IMR-90 (cell line): ENCODE data around the gene RNF114. TPM values are rescaled to one million over a fixed set of nuclear protein-coding genes. Genes with fewer than 3 reads are reported as not detected.

Experiments
- ATAC-seq: fragments of 200-7000 bp; cut with Tn5 transposase; 2 replicates; pipeline ENCODE4 v1.9.1; 2020; ENCODE audit warnings: low read depth, mild to moderate bottlenecking, moderate library complexity
- BruUV-seq: library from RNA; stranded (reverse); fragments of 400-500 nt; replicated peaks from 2 replicates; lab custom pipeline; 2021; lab: Mats Ljungman, UMichigan
- CTCF ChIA-PET: fragments of 300-600 bp; formaldehyde crosslinking; extraction: SDS; loops from one replicate; lab custom pipeline; 2021; ENCODE audit warnings: antibody characterized with exemption; lab: Yijun Ruan, JAX
- POLR2A ChIA-PET: fragments of 300-600 bp; sonication (Branson Sonifier 250); formaldehyde crosslinking; loops from one replicate; lab custom pipeline; 2022; ENCODE audit warnings: antibody characterized with exemption; ENCODE audit not compliant: unreplicated experiment; lab: Charles Lee
- DNase-seq: peaks from one replicate; pipeline ENCODE4 v3.0.0; 2013
- H2AFZ ChIP-seq: replicated peaks from 2 replicates; pipeline ENCODE3; 2013; ENCODE audit warnings: low read length, mild to moderate bottlenecking; ENCODE audit not compliant: poor library complexity
- H2AK5ac ChIP-seq: 2 replicates; pipeline ENCODE4 v1.6.1; 2013; ENCODE audit warnings: low read depth, low read length, inconsistent platforms
- H2AK9ac ChIP-seq: replicated peaks from 2 replicates; pipeline ENCODE3; 2013; ENCODE audit warnings: mild to moderate bottlenecking, low read depth, low read length, moderate library complexity; ENCODE audit not compliant: poor library complexity
- H2BK120ac ChIP-seq: 2 replicates; pipeline ENCODE4 v1.6.1; 2013; ENCODE audit warnings: low read depth, low read length, inconsistent platforms
- H2BK15ac ChIP-seq: 3 replicates; pipeline ENCODE4 v1.6.1; 2013; ENCODE audit warnings: low read depth, low read length, inconsistent platforms
- H2BK20ac ChIP-seq: 2 replicates; pipeline ENCODE4 v1.6.1; 2013; ENCODE audit warnings: low read depth, mild to moderate bottlenecking, inconsistent platforms, low read length, moderate library complexity
- H2BK5ac ChIP-seq: 2 replicates; pipeline ENCODE4 v1.6.1; 2013; ENCODE audit warnings: mild to moderate bottlenecking, low read depth, low read length, inconsistent platforms; ENCODE audit not compliant: poor library complexity, severe bottlenecking
- H3K14ac ChIP-seq: replicated peaks from 2 replicates; pipeline ENCODE4 v1.6.1; 2013; ENCODE audit warnings: low read depth, low read length, inconsistent platforms
- H3K18ac ChIP-seq: 2 replicates; pipeline ENCODE4 v1.6.1; 2013; ENCODE audit warnings: low read depth, low read length, control low read depth
- H3K23ac ChIP-seq: 2 replicates; pipeline ENCODE4 v1.6.1; 2013; ENCODE audit warnings: low read depth, low read length, inconsistent platforms
- H3K27ac ChIP-seq: 2 replicates; pipeline ENCODE4 v1.5.1; 2013; ENCODE audit warnings: mild to moderate bottlenecking, control low read depth, low read length; ENCODE audit not compliant: insufficient read depth
- H3K27me3 ChIP-seq: 2 replicates; pipeline ENCODE4 v1.6.1; 2013; ENCODE audit warnings: low read length; ENCODE audit not compliant: control insufficient read depth, insufficient read depth
- H3K36me3 ChIP-seq: 2 replicates; pipeline ENCODE4 v1.6.1; 2013; ENCODE audit warnings: low read length, mixed read lengths; ENCODE audit not compliant: control insufficient read depth, insufficient read depth
- H3K4ac ChIP-seq: 2 replicates; pipeline ENCODE4 v1.6.1; 2013; ENCODE audit warnings: low read depth, low read length, inconsistent platforms
- H3K4me1 ChIP-seq: 2 replicates; pipeline ENCODE4 v1.6.1; 2013; ENCODE audit warnings: low read length, mixed read lengths; ENCODE audit not compliant: control insufficient read depth, insufficient read depth
- H3K4me2 ChIP-seq: 2 replicates; pipeline ENCODE4 v1.6.1; 2013; ENCODE audit warnings: low read depth, mild to moderate bottlenecking, control low read depth, low read length, moderate library complexity
- H3K4me3 ChIP-seq: 2 replicates; pipeline ENCODE4 v1.5.1; 2013; ENCODE audit warnings: low read depth, mild to moderate bottlenecking, control low read depth, low read length, moderate library complexity; ENCODE audit not compliant: insufficient read depth
- H3K56ac ChIP-seq: 2 replicates; pipeline ENCODE4 v1.6.1; 2013; ENCODE audit warnings: low read length, inconsistent platforms; ENCODE audit not compliant: insufficient read depth; ENCODE audit errors: extremely low read depth
- H3K79me1 ChIP-seq, 2 experiments: 2 replicates each; pipeline ENCODE4 v1.6.1; 2013; ENCODE audit warnings: low read length in 2 of 2, inconsistent platforms in 1 of 2, low read depth in 1 of 2
- H3K9ac ChIP-seq: 2 replicates; pipeline ENCODE4 v1.6.1; 2013; ENCODE audit warnings: low read depth, low read length, control low read depth
- H3K9me1 ChIP-seq: 2 replicates; pipeline ENCODE4 v1.6.1; 2013; ENCODE audit warnings: low read length, inconsistent platforms; ENCODE audit not compliant: insufficient read depth
- H3K9me3 ChIP-seq: 2 replicates; pipeline ENCODE4 v1.6.1; 2013; ENCODE audit warnings: low read length; ENCODE audit not compliant: control insufficient read depth, insufficient read depth
- H4K20me1 ChIP-seq: 2 replicates; pipeline ENCODE4 v1.6.1; 2013; ENCODE audit warnings: low read length, inconsistent platforms; ENCODE audit not compliant: insufficient read depth
- H4K5ac ChIP-seq: 2 replicates; pipeline ENCODE4 v1.6.1; 2013; ENCODE audit warnings: mild to moderate bottlenecking, low read depth, low read length, control low read depth
- H4K8ac ChIP-seq, 2 experiments: 2 replicates each; pipeline ENCODE4 v1.6.1; 2013; ENCODE audit warnings: low read depth in 2 of 2, low read length in 2 of 2, control low read depth in 1 of 2, inconsistent platforms in 1 of 2
- H4K91ac ChIP-seq: 2 replicates; pipeline ENCODE4 v1.6.1; 2013; ENCODE audit warnings: low read depth, low read length, inconsistent platforms; ENCODE audit not compliant: insufficient read depth
- BHLHE40 ChIP-seq: fragments of 150-350 bp; IDR thresholded peaks from 2 replicates; pipeline ENCODE4 v1.6.1; 2016; ENCODE audit warnings: mild to moderate bottlenecking, low read depth, low read length
- CEBPB ChIP-seq: IDR thresholded peaks from 2 replicates; pipeline ENCODE4 v1.6.1; 2012; ENCODE audit warnings: low read depth, low read length, improper control_type of control experiment
- CHD1 ChIP-seq: IDR thresholded peaks from 2 replicates; pipeline ENCODE4 v1.6.1; 2012; ENCODE audit warnings: low read depth, low read length, improper control_type of control experiment
- FOS ChIP-seq: fragments of 150-350 bp; IDR thresholded peaks from 2 replicates; pipeline ENCODE4 v1.6.1; 2016; ENCODE audit warnings: low read depth, low read length
- MAFK ChIP-seq: IDR thresholded peaks from 2 replicates; pipeline ENCODE4 v1.6.1; 2012; ENCODE audit warnings: low read depth, low read length, improper control_type of control experiment
- MAZ ChIP-seq: IDR thresholded peaks from 2 replicates; pipeline ENCODE4 v1.6.1; 2012; ENCODE audit warnings: low read depth, mild to moderate bottlenecking, low read length, improper control_type of control experiment, moderate library complexity, borderline replicate concordance
- MXI1 ChIP-seq: IDR thresholded peaks from 2 replicates; pipeline ENCODE4 v1.6.1; 2012; ENCODE audit warnings: low read depth, mild to moderate bottlenecking, low read length, moderate library complexity, borderline replicate concordance
- NFE2L2 ChIP-seq: fragments of 150-350 bp; IDR thresholded peaks from 2 replicates; pipeline ENCODE4 v1.6.1; 2016; ENCODE audit warnings: low read depth, mild to moderate bottlenecking, low read length
- POLR2A ChIP-seq: IDR thresholded peaks from 2 replicates; pipeline ENCODE4 v1.6.1; 2012; ENCODE audit warnings: mild to moderate bottlenecking, low read depth, low read length
- RAD21 ChIP-seq: IDR thresholded peaks from 2 replicates; pipeline ENCODE4 v1.6.1; 2012; ENCODE audit warnings: low read length, improper control_type of control experiment
- RCOR1 ChIP-seq: IDR thresholded peaks from 2 replicates; pipeline ENCODE4 v1.6.1; 2012; ENCODE audit warnings: mild to moderate bottlenecking, low read length, improper control_type of control experiment; ENCODE audit not compliant: insufficient replicate concordance
- RFX5 ChIP-seq: IDR thresholded peaks from 2 replicates; pipeline ENCODE4 v1.8.0; 2012; ENCODE audit warnings: low read depth, mild to moderate bottlenecking, low read length, moderate library complexity
- SMC3 ChIP-seq: fragments of 150-350 bp; IDR thresholded peaks from 2 replicates; pipeline ENCODE4 v1.6.1; 2016; ENCODE audit warnings: low read depth, mild to moderate bottlenecking, antibody characterized with exemption, low read length, moderate library complexity
- WGBS, 2 experiments: methylation state at CpG; one replicate each; pipeline versions ENCODE4 v1.1.5 to v1.1.7; 2013; ENCODE audit warnings: missing lambda C conversion rate in 2 of 2; ENCODE audit not compliant: insufficient read length in 1 of 2; ENCODE audit errors: extremely low coverage in 2 of 2; 5-methylcytosine and 5-hydroxymethylcytosine counted together
- dilution Hi-C: fragments of 300-500 bp; cut with HindIII; formaldehyde crosslinking; loops from one replicate; pipeline ENCODE4 v1.14.3; 2018; ENCODE audit warnings: low sequenced_read_pairs; ENCODE audit not compliant: unreplicated experiment
- in situ Hi-C: fragments of 300-500 bp; cut with MboI; formaldehyde crosslinking; loops from 3 replicates; pipeline ENCODE4 v1.14.3; 2019; ENCODE audit warnings: low sequenced_read_pairs, inconsistent platforms, mixed read lengths
- intact Hi-C: fragments of 100-400 bp; cut with micrococcal nuclease; formaldehyde crosslinking; loops from 2 replicates; pipeline ENCODE4 v1.10.0; 2022
- polyA plus RNA-seq, 3 experiments: library from polyadenylated mRNA; depleted of rRNA; stranded (reverse); fragments of >200 nt; gene quantifications; 2 replicates each; pipeline ENCODE4 v1.2.3, GENCODE V29; 2012; ENCODE audit warnings: low replicate concordance in 1 of 3
- total RNA-seq: library from RNA; depleted of rRNA; stranded (reverse); fragments of >200 nt; gene quantifications from 2 replicates; pipeline ENCODE4 v1.2.3, GENCODE V29; 2012
- TF ChIP-seq, protein P1 (sequence below): fragments of 150-350 bp; IDR thresholded peaks from 2 replicates; pipeline ENCODE4 v1.6.1; 2017; ENCODE audit warnings: mild to moderate bottlenecking, antibody characterized with exemption, low read length, low read depth
- TF ChIP-seq, protein P2 (sequence below): conservative IDR thresholded peaks from 2 replicates; pipeline ENCODE4 v1.5.1; 2012; ENCODE audit warnings: mild to moderate bottlenecking, low read depth, low read length, improper control_type of control experiment
- TF ChIP-seq, protein P3 (sequence below): fragments of 150-350 bp; IDR thresholded peaks from 2 replicates; pipeline ENCODE4 v1.6.1; 2016; ENCODE audit warnings: low read depth, mild to moderate bottlenecking, low read length, moderate library complexity, borderline replicate concordance

RNF114 gene
- total and polyA plus RNA-seq, 2 of the 4 experiments (the other 2 are of a cell fraction) = 44.6 to 62.3 TPM

DNA sequence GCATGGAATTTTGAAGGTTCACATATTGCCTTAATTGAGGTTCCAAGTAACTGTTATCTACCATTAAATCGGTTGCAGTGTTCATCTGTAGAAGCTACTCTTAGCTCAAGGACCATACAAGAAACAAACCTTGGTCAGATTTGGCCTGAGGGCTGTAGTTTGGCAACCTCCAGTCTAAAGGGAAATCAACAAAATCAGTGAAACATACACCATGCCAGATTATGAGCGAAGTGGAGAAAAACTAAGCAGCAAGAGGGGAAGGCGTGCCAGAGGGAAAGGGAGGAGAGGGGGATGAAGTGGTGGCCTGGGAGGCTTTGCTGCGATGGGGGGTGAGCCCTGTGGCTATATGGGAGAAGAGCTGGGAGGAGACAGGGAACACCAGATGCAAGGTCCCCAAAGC lies 37.8 kb downstream of the RNF114 start:
- Histone ChIP-seq H3K27me3 (no peaks in the 10 kb centered on the region), H3K9ac (no peak overlapping the region), H4K91ac (no peak overlapping the region), H3K79me1 (peaks cover 0 to 4% of the 10 kb centered on the region in 2 experiments; a peak in 1 of 4 replicates), H3K56ac (no peak overlapping the region), H2AFZ (no peak overlapping the region), H3K9me1 (peaks cover 3% of the 10 kb centered on the region), H2BK20ac (no peak overlapping the region), H4K8ac (no peak overlapping the region), H2BK15ac (no peak overlapping the region), H2BK5ac (no peak overlapping the region), H3K9me3 (no peaks in the 10 kb centered on the region), H2AK5ac (no peak overlapping the region), H3K14ac (no peak overlapping the region), H3K4me3 (no peak overlapping the region), H2BK120ac (no peak overlapping the region), H3K4me1 (no peaks in the 10 kb centered on the region; the same call in 1 of the 2 replicates), H3K4me2 (no peak overlapping the region), H4K20me1 (no peaks in the 10 kb centered on the region), H3K4ac (no peak overlapping the region), H4K5ac (no peak overlapping the region), H3K18ac (no peak overlapping the region), H3K23ac (no peak overlapping the region), H3K36me3 (no peaks in the 10 kb centered on the region), H3K27ac (no peak overlapping the region), H2AK9ac (no peak overlapping the region)
- in situ Hi-C loops (no loop called here), dilution Hi-C loops (no loop called here), intact Hi-C loops (no loop called here)
- WGBS, 2 experiments = 78% methylated on average over 3 of the region's 4 CpGs; no CpG with 5 or more reads in 1 of the 2 experiments
- DNase-seq = no peak
- TF ChIP-seq POLR2A = no peak
- no peak for TF ChIP-seq SMC3
- TF ChIP-seq MAFK = no peak
- TF ChIP-seq, protein P1, sequence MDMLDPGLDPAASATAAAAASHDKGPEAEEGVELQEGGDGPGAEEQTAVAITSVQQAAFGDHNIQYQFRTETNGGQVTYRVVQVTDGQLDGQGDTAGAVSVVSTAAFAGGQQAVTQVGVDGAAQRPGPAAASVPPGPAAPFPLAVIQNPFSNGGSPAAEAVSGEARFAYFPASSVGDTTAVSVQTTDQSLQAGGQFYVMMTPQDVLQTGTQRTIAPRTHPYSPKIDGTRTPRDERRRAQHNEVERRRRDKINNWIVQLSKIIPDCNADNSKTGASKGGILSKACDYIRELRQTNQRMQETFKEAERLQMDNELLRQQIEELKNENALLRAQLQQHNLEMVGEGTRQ = no peak
- TF ChIP-seq, protein P2, sequence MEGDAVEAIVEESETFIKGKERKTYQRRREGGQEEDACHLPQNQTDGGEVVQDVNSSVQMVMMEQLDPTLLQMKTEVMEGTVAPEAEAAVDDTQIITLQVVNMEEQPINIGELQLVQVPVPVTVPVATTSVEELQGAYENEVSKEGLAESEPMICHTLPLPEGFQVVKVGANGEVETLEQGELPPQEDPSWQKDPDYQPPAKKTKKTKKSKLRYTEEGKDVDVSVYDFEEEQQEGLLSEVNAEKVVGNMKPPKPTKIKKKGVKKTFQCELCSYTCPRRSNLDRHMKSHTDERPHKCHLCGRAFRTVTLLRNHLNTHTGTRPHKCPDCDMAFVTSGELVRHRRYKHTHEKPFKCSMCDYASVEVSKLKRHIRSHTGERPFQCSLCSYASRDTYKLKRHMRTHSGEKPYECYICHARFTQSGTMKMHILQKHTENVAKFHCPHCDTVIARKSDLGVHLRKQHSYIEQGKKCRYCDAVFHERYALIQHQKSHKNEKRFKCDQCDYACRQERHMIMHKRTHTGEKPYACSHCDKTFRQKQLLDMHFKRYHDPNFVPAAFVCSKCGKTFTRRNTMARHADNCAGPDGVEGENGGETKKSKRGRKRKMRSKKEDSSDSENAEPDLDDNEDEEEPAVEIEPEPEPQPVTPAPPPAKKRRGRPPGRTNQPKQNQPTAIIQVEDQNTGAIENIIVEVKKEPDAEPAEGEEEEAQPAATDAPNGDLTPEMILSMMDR = no peak
- TF ChIP-seq CEBPB = no peak
- TF ChIP-seq MAZ = no peak
- TF ChIP-seq, protein P3, sequence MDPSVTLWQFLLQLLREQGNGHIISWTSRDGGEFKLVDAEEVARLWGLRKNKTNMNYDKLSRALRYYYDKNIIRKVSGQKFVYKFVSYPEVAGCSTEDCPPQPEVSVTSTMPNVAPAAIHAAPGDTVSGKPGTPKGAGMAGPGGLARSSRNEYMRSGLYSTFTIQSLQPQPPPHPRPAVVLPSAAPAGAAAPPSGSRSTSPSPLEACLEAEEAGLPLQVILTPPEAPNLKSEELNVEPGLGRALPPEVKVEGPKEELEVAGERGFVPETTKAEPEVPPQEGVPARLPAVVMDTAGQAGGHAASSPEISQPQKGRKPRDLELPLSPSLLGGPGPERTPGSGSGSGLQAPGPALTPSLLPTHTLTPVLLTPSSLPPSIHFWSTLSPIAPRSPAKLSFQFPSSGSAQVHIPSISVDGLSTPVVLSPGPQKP = no peak
- no peak for TF ChIP-seq MXI1
- no peak for TF ChIP-seq BHLHE40
- no peak for TF ChIP-seq RFX5
- TF ChIP-seq NFE2L2 = no peak
- TF ChIP-seq FOS = no peak
- no peak for TF ChIP-seq CHD1
- TF ChIP-seq RCOR1 = no peak
- TF ChIP-seq RAD21 = no peak
- CTCF ChIA-PET = interaction anchor here (1.5 kb wide), 1 partner anchor 98 kb away, joined by 3 read pairs; no protein-coding TSS in a partner anchor
- POLR2A ChIA-PET = interaction anchor here (0.6 kb wide), 1 partner anchor 72 kb away, joined by 6 read pairs; no protein-coding TSS in a partner anchor
- BruUV-seq = no TSS peak
- ATAC-seq = no peak
